SK-N-SH (cell line): ENCODE measurements around the gene JAKMIP1. TPM values are rescaled to one million over a fixed set of nuclear protein-coding genes. Genes with fewer than 3 reads are reported as not detected.

ENCODE experiments used
- CTCF ChIA-PET: fragments of 300-600, 350-600 bp; formaldehyde crosslinking; extraction: SDS; loops from one replicate; lab custom pipeline; 2021; lab: Yijun Ruan, JAX
- POLR2A ChIA-PET: fragments of 350-600 bp; sonication (Branson Sonifier 250); formaldehyde crosslinking; extraction: SDS; loops from one replicate; lab custom pipeline; 2020; ENCODE audit warnings: antibody characterized with exemption, inconsistent platforms; lab: Yijun Ruan, JAX
- DNase-seq: peaks from one replicate; pipeline ENCODE4 v3.0.0; 2012
- H2AFZ ChIP-seq: fragments of 200-600 bp; sonication (generic); 2 replicates; pipeline ENCODE4 v1.8.1; 2016; ENCODE audit warnings: antibody characterized with exemption, mild to moderate bottlenecking, low read depth
- H3F3A ChIP-seq: fragments of 200-600 bp; sonication (generic); replicated peaks from 2 replicates; pipeline ENCODE3; 2016; ENCODE audit warnings: antibody characterized with exemption, mild to moderate bottlenecking; ENCODE audit not compliant: insufficient read depth
- H3K27ac ChIP-seq, 2 experiments: fragments of 200-500 bp in 1 of 2; fragments of 200-600 bp in 1 of 2; sonication (Bioruptor generic) in 1 of 2; sonication (generic), shearing (Covaris generic) in 1 of 2; 2 replicates each; pipeline versions ENCODE4 v1.5.1 to v1.6.1; 2014 to 2016; ENCODE audit warnings: low read depth in 2 of 2, inconsistent platforms in 1 of 2, low read length in 1 of 2, mild to moderate bottlenecking in 1 of 2, mixed read lengths in 1 of 2
- H3K27me3 ChIP-seq: fragments of 200-600 bp; sonication (generic), shearing (Covaris generic); 2 replicates; pipeline ENCODE4 v1.6.1; 2016; ENCODE audit warnings: mixed run types; ENCODE audit not compliant: insufficient read depth
- H3K36me3 ChIP-seq, 2 experiments: fragments of 200-500 bp in 1 of 2; fragments of 200-600 bp in 1 of 2; sonication (Bioruptor generic) in 1 of 2; sonication (generic) in 1 of 2; replicated peaks in 1 of 2; 2 replicates each; pipeline versions ENCODE3 to v1.5.1; 2014 to 2016; ENCODE audit warnings: low read length in 1 of 2, mild to moderate bottlenecking in 1 of 2; ENCODE audit not compliant: insufficient read depth in 2 of 2, control insufficient read depth in 1 of 2
- H3K4me1 ChIP-seq, 2 experiments: fragments of 200-500 bp in 1 of 2; fragments of 200-600 bp in 1 of 2; sonication (Bioruptor generic) in 1 of 2; sonication (generic), shearing (Covaris generic) in 1 of 2; 2 replicates each; pipeline versions ENCODE4 v1.5.1 to v1.6.1; 2014 to 2016; ENCODE audit warnings: low read depth in 1 of 2, low read length in 1 of 2, mixed run types in 1 of 2; ENCODE audit not compliant: insufficient read depth in 2 of 2, control insufficient read depth in 1 of 2
- H3K4me2 ChIP-seq: fragments of 200-600 bp; sonication (generic), shearing (Covaris generic); 2 replicates; pipeline ENCODE4 v1.6.1; 2017; ENCODE audit warnings: mixed run types
- H3K4me3 ChIP-seq, 2 experiments: fragments of 200-500 bp in 1 of 2; fragments of 200-600 bp in 1 of 2; sonication (Bioruptor generic) in 1 of 2; sonication (generic), shearing (Covaris generic) in 1 of 2; 2 replicates each; pipeline versions ENCODE4 v1.5.1 to v1.8.1; 2014 to 2016; ENCODE audit warnings: low read depth in 2 of 2, inconsistent platforms in 1 of 2, low read length in 1 of 2, mild to moderate bottlenecking in 1 of 2, mixed read lengths in 1 of 2, moderate library complexity in 1 of 2
- H3K79me2 ChIP-seq: fragments of 200-600 bp; sonication (generic); 2 replicates; pipeline ENCODE4 v1.8.1; 2017; ENCODE audit warnings: mild to moderate bottlenecking; ENCODE audit not compliant: insufficient read depth
- H3K9ac ChIP-seq: fragments of 200-600 bp; sonication (generic); 2 replicates; pipeline ENCODE4 v1.6.1; 2017; ENCODE audit warnings: mixed run types
- H3K9me2 ChIP-seq: fragments of 200-600 bp; sonication (generic); 2 replicates; pipeline ENCODE4 v1.6.1; 2017; ENCODE audit warnings: mixed run types
- H3K9me3 ChIP-seq: fragments of 200-600 bp; sonication (generic); 2 replicates; pipeline ENCODE4 v1.6.1; 2017; ENCODE audit warnings: mixed run types, mild to moderate bottlenecking, moderate library complexity
- H4K20me1 ChIP-seq: fragments of 200-600 bp; sonication (generic); 2 replicates; pipeline ENCODE4 v1.6.1; 2017; ENCODE audit warnings: mild to moderate bottlenecking, mixed run types; ENCODE audit not compliant: insufficient read depth
- CHD2 ChIP-seq: fragments of 150-350 bp; IDR thresholded peaks from 2 replicates; pipeline ENCODE4 v1.6.1; 2018; ENCODE audit warnings: low read length; ENCODE audit not compliant: partially characterized antibody
- ELF1 ChIP-seq: IDR thresholded peaks from 2 replicates; pipeline ENCODE4 v1.4.0; 2012
- FOSL2 ChIP-seq: IDR thresholded peaks from 2 replicates; pipeline ENCODE4 v1.4.0; 2012; ENCODE audit warnings: low read depth, mild to moderate bottlenecking, moderate library complexity, borderline replicate concordance
- FOXJ3 ChIP-seq: sonication (generic); formaldehyde crosslinking; IDR thresholded peaks from 2 replicates; pipeline ENCODE4 v1.5.1; 2020; ENCODE audit warnings: mild to moderate bottlenecking, missing genetic modification reagents
- JUND ChIP-seq: IDR thresholded peaks from 2 replicates; pipeline ENCODE4 v1.4.0; 2012
- NFIC ChIP-seq: IDR thresholded peaks from 2 replicates; pipeline ENCODE4 v1.4.0; 2012; ENCODE audit warnings: borderline replicate concordance
- RXRA ChIP-seq: IDR thresholded peaks from 2 replicates; pipeline ENCODE4 v1.4.0; 2012; ENCODE audit warnings: low read depth, mild to moderate bottlenecking, borderline replicate concordance
- TAF1 ChIP-seq: IDR thresholded peaks from 2 replicates; pipeline ENCODE4 v1.6.1; 2012; ENCODE audit warnings: low read depth, mild to moderate bottlenecking, low read length, moderate library complexity, borderline replicate concordance
- YY1 ChIP-seq: IDR thresholded peaks from 2 replicates; pipeline ENCODE4 v1.4.0; 2012; ENCODE audit warnings: low read depth, mild to moderate bottlenecking
- WGBS: methylation state at CpG from one replicate; pipeline ENCODE4 v1.1.6; 2017; ENCODE audit warnings: low lambda C conversion rate; 5-methylcytosine and 5-hydroxymethylcytosine counted together
- polyA plus RNA-seq, 3 experiments: library from polyadenylated mRNA; depleted of rRNA; stranded (reverse); fragments of >200 nt; gene quantifications; 2 replicates each; pipeline ENCODE4 v1.2.3, GENCODE V29; 2012
- TF ChIP-seq, protein P1 (sequence below): IDR thresholded peaks from 2 replicates; pipeline ENCODE4 v1.4.0; 2012; ENCODE audit warnings: low read depth, borderline replicate concordance
- TF ChIP-seq, protein P2 (sequence below): fragments of 150-350 bp; IDR thresholded peaks from 2 replicates; pipeline ENCODE4 v1.6.1; 2016; ENCODE audit warnings: mild to moderate bottlenecking, low read depth, low read length
- TF ChIP-seq, protein P3 (sequence below): fragments of 200-600 bp; sonication (generic); IDR thresholded peaks from 2 replicates; pipeline ENCODE4 v1.6.1; 2017; ENCODE audit warnings: antibody characterized with exemption, mild to moderate bottlenecking, moderate library complexity

Gene JAKMIP1
- polyA plus RNA-seq, 1 of the 3 experiments (the other 2 are of a cell fraction) = 0.54 TPM

DNA sequence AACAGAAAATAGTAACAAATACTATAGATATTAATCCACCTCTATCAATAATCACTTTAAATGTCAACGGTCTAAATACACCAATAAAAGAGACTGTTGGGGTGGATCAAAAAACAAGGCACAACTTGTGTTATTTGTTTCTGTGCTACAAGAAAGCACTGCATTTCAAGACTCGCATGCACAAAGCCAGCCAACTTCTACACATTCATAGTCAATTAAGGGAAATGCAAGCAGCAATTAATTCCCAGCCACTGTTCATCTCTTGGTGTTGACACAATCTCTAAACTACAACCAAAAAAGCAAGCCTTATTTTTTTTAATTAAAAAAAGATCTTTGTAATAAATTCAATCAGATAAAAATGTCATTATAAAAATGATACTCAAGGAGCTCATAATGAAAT, 67.6 kb downstream of the JAKMIP1 start (continued):
- TF ChIP-seq JUND (no peak), FOXJ3 (CRISPR knock-in tag) (no peak), YY1 (no peak), TAF1 (no peak)

DNA sequence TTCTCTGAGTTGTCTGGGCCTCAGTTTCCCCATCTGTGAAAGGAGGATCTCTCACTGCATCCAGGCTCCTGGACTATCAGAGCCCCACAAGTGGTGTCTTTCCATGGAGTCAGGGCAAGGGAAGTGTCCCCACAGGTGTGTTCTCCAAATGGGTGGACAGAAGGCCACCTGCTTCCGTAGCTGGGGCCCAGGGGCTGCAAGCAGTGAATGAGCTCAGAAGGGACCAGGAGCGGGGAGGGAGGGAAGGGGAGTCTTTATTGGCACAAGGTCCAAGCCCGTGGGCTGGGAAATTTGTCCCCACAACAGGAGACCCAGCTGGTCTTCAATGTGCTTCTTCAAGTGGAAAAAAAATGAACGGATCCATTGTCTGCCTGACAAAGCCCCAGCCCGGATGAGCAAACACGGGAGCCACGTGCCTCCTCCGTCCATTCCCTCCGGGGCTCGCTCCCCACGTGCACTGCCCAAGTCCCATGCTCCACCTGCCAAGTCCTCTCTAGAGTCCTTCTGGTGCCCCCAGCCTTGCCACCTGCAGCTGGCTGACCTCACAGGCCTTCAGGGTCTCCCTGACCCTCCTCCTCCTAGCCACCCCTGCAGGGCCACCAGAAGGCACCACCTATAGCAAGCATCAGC, 72.0 kb downstream of the JAKMIP1 start:
- H3K9ac ChIP-seq = no peak overlapping the region
- DNase-seq = no peak
- H3K9me3 ChIP-seq = no peaks in the 10 kb centered on the region
- H3K36me3 ChIP-seq = no peaks in the 10 kb centered on the region
- WGBS = 64% methylated on average over 9 of the region's 11 CpGs
- H2AFZ ChIP-seq = no peak overlapping the region
- H3K27ac ChIP-seq = no peak overlapping the region
- H3K9me2 ChIP-seq = no peaks in the 10 kb centered on the region
- H4K20me1 ChIP-seq = no peaks in the 10 kb centered on the region
- TF ChIP-seq RXRA = no peak
- no peak for TF ChIP-seq FOSL2
- TF ChIP-seq, protein P1, sequence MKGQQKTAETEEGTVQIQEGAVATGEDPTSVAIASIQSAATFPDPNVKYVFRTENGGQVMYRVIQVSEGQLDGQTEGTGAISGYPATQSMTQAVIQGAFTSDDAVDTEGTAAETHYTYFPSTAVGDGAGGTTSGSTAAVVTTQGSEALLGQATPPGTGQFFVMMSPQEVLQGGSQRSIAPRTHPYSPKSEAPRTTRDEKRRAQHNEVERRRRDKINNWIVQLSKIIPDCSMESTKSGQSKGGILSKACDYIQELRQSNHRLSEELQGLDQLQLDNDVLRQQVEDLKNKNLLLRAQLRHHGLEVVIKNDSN = no peak
- TF ChIP-seq, protein P2, sequence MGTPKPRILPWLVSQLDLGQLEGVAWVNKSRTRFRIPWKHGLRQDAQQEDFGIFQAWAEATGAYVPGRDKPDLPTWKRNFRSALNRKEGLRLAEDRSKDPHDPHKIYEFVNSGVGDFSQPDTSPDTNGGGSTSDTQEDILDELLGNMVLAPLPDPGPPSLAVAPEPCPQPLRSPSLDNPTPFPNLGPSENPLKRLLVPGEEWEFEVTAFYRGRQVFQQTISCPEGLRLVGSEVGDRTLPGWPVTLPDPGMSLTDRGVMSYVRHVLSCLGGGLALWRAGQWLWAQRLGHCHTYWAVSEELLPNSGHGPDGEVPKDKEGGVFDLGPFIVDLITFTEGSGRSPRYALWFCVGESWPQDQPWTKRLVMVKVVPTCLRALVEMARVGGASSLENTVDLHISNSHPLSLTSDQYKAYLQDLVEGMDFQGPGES = no peak
- TF ChIP-seq CHD2 = no peak
- no peak for TF ChIP-seq NFIC
- no peak for TF ChIP-seq ELF1
- TF ChIP-seq, protein P3, sequence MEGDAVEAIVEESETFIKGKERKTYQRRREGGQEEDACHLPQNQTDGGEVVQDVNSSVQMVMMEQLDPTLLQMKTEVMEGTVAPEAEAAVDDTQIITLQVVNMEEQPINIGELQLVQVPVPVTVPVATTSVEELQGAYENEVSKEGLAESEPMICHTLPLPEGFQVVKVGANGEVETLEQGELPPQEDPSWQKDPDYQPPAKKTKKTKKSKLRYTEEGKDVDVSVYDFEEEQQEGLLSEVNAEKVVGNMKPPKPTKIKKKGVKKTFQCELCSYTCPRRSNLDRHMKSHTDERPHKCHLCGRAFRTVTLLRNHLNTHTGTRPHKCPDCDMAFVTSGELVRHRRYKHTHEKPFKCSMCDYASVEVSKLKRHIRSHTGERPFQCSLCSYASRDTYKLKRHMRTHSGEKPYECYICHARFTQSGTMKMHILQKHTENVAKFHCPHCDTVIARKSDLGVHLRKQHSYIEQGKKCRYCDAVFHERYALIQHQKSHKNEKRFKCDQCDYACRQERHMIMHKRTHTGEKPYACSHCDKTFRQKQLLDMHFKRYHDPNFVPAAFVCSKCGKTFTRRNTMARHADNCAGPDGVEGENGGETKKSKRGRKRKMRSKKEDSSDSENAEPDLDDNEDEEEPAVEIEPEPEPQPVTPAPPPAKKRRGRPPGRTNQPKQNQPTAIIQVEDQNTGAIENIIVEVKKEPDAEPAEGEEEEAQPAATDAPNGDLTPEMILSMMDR = no peak
- no peak overlapping the region for H3K4me2 ChIP-seq
- H3K79me2 ChIP-seq = no peaks in the 10 kb centered on the region
- no peaks in the 10 kb centered on the region; a peak in 1 of 4 replicates for H3K4me1 ChIP-seq
- peaks cover 4% of the 10 kb centered on the region for H3F3A ChIP-seq
- ChIA-PET POLR2A (no interaction called here), CTCF (no interaction called here)
- no peaks in the 10 kb centered on the region for H3K27me3 ChIP-seq
- H3K4me3 ChIP-seq = no peak overlapping the region
